Sigmoid colon (tissue), 4 donors: ENCODE results near the gene DBN1.

Experiments
- EP300 ChIP-seq, 4 donors: sonication (generic); formaldehyde crosslinking; IDR thresholded peaks; one replicate each; pipeline ENCODE4 v1.6.1; 2017; ENCODE audit warnings: antibody characterized with exemption in 4 of 4
- POLR2A ChIP-seq, 2 donors: fragments of 450-650 bp; IDR thresholded peaks; one replicate each; pipeline ENCODE4 v1.6.1; 2016; ENCODE audit warnings: antibody characterized with exemption in 2 of 2, mild to moderate bottlenecking in 2 of 2, moderate library complexity in 2 of 2
- POLR2AphosphoS5 ChIP-seq, 4 donors: sonication (generic); formaldehyde crosslinking; IDR thresholded peaks; one replicate each; pipeline ENCODE4 v1.6.1; 2017; ENCODE audit warnings: antibody characterized with exemption in 4 of 4
- TF ChIP-seq, protein P1 (sequence below), 4 experiments: fragments of 450-650 bp in 3 of 4; fragments of 200-600 bp in 1 of 4; IDR thresholded peaks; one replicate each; pipeline ENCODE4 v1.5.1; 2016 to 2019; ENCODE audit warnings: antibody characterized with exemption in 4 of 4, mild to moderate bottlenecking in 3 of 4, moderate library complexity in 2 of 4

DNA sequence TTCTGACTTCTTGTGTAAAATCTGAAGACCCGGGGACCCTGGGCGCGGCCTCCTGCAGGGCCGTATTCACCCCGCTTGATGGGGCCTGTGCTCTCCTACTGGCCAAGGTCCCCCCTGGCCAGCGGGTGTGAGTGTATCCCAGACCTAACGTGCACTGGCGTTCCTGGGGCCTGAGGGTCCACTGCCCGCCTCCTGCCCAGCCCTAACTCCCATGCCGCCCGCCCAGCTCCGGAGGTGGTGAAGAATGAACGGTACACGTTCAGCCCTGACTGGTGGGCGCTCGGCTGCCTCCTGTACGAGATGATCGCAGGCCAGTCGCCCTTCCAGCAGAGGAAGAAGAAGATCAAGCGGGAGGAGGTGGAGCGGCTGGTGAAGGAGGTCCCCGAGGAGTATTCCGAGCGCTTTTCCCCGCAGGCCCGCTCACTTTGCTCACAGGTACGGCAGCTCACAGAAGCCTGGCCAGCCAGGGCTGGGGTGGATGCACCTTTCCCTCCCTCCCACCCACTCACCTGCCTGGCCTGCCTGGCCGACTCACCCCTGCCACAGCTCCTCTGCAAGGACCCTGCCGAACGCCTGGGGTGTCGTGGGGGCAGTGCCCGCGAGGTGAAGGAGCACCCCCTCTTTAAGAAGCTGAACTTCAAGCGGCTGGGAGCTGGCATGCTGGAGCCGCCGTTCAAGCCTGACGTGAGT lies 37.4 kb downstream of the DBN1 start:
- TF ChIP-seq, protein P1, sequence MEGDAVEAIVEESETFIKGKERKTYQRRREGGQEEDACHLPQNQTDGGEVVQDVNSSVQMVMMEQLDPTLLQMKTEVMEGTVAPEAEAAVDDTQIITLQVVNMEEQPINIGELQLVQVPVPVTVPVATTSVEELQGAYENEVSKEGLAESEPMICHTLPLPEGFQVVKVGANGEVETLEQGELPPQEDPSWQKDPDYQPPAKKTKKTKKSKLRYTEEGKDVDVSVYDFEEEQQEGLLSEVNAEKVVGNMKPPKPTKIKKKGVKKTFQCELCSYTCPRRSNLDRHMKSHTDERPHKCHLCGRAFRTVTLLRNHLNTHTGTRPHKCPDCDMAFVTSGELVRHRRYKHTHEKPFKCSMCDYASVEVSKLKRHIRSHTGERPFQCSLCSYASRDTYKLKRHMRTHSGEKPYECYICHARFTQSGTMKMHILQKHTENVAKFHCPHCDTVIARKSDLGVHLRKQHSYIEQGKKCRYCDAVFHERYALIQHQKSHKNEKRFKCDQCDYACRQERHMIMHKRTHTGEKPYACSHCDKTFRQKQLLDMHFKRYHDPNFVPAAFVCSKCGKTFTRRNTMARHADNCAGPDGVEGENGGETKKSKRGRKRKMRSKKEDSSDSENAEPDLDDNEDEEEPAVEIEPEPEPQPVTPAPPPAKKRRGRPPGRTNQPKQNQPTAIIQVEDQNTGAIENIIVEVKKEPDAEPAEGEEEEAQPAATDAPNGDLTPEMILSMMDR (IDR thresholded peaks at IDR 0.05) = no peak
- TF ChIP-seq POLR2A (IDR thresholded peaks at IDR 0.05) = no peak
- no peak for TF ChIP-seq POLR2AphosphoS5 (IDR thresholded peaks at IDR 0.05)
- no peak for TF ChIP-seq EP300 (IDR thresholded peaks at IDR 0.05)
